Stimulated activated CD4-positive, alpha-beta T cell treated with anti-CD3 and anti-CD28 coated beads, TNF-alpha, amount 100 ng/mL, for 48 hours (primary cell): ENCODE data around the gene STX17.
"Not testable (repeated sequence)": the region's sequence is repeated elsewhere in the genome, so short reads cannot be mapped to it uniquely, and the experiment has no call there.

Source experiments
- DNase-seq, 3 donors: peaks; one replicate each; pipeline ENCODE4 v3.0.0-alpha.2; 2020; ENCODE audit warnings: low read depth in 3 of 3

Gene STX17

DNA sequence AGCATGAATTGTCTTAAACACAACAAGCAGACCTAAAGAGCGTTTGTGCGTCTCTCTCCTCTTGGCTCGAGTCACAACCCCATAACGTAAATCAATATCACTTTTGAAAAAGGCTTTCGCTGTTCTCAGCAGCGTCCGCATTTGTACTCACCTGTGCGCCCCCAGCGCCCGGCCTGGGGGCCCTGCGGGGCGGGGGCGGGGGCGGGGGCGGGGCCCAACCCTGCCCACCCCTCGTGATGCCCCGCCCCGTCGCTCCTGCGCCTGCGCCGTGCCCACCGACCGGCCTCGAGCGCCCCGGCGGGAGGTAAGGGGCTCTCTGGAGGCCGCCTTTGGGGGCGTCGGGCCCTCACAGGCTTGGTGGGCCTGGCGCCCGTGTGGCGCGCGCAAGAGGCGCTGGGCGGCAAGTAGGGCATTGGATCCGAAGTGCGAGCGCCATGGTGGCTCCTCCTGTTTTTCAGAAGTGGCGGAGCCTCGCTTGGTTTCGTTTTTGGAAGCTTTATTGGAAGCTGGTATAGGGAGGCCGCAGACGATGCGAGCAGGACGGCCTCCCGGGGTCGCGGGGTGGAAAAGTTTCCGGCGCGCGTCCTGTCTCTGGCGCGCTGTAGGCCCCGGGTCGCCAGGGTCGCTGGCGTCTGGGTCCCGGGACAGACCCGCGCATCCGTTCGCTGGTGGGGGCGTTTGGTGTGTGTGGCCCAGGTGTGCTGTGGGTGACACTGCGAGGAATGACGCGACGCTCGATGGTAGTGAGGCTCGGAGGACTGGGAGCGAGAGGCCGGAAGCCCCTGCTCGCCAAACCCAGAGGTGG lies at the start of gene STX17:
TSS of gene STX17 (plus strand) at position 252 of the 805 bp plus-strand sequence. CDS start 8,586 bp downstream, outside the sequence.
- DNase-seq, result peak; percentile 48 to 81 (median 58)

DNA sequence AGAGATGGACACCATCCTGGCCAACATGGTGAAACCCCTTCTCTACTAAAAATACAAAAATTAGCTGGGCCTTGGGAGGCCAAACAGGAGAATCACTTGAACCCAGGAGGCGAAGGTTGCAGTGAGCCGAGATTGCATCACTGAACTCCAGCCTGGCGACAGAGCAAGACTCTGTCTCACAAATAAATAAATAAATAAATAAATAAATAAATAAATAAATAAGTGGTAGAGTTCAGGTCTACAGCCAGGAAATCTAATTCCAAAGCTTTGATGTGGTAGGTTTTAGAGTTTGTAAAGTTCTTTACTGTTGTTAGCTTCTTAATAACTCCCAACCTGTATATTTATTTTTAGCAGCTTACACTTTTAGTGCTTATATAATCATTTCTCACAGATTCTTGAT lies 48.9 kb upstream of the STX17 start:
- not testable (repeated sequence) for DNase-seq

DNA sequence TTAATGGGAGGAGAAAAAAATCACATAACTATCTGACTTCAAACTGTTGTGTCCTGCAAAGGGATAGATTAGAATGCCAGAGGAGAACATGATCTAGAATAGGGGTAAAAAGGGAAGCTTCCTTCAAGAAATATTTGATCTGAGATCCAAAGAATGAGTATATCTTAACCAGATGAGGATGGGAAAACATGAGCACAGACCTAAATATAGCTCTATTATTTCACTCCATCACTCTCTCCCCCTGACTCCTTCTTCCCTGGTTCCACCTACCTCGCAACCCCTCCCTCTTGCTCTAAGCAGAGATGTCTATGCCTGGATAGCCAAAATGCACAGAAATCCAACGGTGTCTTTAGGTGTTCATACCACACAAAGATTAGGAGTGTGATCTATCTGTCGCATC lies 48.4 kb upstream of the STX17 start:
- no peak for DNase-seq

DNA sequence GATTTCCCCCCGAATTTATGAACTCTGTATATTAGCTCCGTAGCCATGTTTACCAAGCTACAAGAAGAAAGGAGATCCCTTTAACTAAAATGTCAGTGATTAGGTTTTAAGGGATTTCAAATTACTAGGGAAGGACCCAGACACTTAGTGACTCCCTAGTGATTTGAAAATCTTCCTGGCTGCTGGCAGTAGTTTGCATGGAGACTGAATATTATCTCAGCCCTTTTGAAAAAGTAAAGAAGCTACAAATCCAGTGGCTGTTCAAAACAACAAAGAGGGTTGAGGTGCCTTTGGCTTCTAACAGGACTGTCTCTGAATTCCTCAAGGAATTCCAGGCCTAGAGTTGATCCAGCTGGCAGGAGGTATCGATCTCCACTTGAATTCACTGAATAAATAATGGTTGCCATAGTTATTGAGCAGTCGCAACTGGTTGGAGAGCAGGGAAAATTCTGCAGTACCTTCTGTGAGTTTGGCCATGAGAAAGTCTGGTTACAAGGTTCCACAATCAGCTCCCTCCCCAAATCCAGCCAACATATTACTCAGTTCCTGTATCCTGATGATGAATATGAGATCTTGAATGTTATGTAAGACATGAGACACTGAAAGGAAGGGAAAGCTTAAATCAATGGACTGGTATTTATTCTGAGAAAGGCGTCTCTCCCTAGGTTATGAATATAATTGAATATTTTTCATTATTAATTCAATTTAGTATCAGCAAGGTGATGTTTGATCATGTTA lies 47.0 kb upstream of the STX17 start:
- no peak for DNase-seq

DNA sequence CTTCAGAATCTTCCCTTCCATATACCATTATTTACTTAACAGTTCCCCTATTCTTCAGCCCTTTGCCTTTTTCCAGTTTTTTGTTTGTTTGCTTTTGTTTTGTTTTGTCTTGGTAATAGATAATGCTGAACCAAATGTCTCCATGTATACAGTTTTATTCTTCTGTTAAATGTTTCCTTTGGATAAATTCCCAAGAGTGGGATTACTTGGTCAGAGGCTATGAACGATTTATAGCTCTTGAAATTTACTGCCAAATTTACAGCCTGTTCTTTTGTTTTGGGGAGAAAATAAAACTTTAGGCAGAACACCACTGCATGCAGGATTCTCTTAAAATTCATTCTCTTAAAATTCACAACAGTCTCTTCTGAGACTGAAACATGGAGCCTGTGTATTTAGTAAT lies 46.2 kb upstream of the STX17 start:
- no peak for DNase-seq

DNA sequence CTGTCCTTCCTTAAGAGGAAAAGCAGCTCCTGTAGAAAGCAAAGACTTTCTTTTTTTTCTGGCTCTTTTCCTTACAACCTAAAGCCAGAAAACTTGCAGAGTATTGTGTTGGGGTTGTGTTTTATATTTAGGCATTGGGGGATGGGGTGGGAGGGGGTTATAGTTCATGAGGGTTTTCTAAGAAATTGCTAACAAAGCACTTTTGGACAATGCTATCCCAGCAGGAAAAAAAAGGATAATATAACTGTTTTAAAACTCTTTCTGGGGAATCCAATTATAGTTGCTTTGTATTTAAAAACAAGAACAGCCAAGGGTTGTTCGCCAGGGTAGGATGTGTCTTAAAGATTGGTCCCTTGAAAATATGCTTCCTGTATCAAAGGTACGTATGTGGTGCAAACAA lies 42.5 kb upstream of the STX17 start:
- no peak for DNase-seq

DNA sequence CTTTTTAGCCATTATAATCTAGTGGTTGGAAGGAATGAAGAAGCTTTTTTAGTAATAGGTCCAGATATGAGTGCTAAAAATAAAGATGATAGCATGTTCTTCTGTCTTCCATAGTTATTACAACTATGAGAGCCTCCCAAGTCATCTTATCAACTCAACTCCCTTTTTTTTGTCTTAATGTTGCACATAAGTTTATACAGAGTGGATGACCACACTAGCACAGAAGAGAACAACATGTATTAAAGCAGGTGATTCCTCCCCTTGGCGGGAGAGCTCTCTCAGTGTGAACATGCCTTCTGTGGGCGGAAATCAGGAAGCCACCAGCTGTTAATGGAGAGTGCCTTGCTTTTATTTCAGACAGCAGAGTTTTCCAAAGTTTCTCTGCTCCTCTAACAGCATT lies 40.1 kb upstream of the STX17 start:
- DNase-seq, result no peak

DNA sequence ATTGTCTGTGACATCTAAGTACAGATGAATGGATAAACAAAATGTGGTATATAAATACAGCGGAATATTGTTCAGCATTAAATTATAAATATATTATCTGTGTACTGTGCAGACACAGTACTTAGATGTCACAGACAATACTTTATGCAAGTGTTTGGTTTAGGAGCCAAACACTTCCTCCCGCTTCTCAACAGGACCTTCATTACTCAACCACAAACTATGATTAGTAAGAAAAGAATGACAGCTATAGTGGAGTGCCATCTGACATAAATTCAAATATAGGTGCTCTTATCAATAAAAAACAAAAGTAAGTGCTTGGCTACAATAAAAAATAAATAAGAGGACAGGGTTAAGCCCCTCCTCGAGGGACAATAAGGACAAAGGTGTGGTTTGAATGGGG lies 38.9 kb upstream of the STX17 start:
- DNase-seq, result no peak

DNA sequence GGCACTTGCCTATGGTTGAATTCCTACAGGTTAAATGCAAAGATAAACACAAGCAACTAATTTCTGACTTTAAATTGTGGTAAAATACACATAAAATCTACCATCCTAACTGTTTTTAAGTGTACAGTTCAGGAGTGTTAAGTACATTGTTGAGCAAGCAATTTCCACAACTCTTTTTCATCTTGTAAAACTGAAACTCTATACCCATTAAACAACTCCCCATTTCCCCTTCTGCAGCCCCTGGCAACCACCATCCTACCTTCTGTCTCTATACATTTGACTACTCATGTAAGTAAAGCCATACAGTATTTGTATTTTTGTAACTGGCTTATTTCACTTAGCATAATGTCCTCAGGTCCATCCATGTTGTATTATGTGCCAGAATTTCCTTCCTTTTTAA lies 38.5 kb upstream of the STX17 start:
- no peak for DNase-seq

DNA sequence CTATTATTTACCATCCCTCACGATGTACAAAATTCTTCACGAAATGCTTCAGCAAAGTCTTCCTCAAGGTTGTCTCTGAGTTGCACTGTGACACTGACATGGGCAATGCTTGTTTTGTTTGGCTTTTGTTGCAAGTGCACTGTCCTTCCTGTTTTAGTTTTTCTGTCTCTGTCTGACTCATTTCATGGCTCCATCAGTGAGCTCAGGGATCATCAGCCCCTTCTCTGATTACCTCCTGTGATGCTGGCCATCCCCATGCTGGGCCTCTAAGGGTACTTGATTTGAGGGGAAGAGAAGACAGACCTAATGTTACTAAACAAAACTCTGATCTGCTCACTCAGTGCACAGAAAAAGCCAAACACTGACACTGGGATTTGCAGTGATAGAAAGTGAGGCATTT lies 37.6 kb upstream of the STX17 start:
- DNase-seq, result no peak

DNA sequence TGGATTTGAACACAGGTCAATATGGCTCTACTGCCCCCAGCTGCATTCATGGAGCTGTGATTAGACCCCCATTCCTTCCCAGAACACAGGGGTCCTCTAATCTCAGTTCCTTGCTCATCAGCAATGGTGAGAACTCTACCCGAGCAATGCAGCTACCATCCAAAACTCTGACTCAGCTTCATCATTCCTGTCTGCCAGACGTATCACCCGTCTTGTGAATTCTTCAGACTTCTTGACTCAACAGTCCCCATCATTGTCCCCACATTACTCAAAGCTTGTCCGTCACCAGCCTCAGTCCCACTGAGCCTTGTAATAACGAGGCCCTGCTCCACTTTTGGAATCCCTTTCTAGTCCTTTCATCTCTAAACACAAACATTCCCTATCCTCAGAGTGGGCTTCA lies 36.3 kb upstream of the STX17 start:
- no peak for DNase-seq

DNA sequence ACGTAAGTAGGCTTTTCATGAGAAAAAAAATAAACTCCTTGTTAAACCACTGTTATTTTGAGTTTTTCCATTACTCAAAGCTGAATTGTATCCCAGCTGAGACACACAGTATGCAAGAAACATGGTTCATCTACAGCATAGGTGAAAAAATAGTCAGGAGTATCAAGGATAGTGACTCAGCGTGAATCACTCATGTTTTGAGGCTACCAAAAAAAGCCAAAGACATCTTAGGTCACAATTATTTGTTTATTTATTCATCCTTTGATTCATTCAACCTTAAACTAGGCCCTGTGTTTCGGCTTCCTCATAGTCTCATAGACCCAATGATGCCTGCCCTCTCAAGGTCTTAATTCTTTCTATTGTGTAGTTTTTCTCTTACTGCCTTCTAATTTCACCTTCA lies 32.9 kb upstream of the STX17 start:
- no peak for DNase-seq

DNA sequence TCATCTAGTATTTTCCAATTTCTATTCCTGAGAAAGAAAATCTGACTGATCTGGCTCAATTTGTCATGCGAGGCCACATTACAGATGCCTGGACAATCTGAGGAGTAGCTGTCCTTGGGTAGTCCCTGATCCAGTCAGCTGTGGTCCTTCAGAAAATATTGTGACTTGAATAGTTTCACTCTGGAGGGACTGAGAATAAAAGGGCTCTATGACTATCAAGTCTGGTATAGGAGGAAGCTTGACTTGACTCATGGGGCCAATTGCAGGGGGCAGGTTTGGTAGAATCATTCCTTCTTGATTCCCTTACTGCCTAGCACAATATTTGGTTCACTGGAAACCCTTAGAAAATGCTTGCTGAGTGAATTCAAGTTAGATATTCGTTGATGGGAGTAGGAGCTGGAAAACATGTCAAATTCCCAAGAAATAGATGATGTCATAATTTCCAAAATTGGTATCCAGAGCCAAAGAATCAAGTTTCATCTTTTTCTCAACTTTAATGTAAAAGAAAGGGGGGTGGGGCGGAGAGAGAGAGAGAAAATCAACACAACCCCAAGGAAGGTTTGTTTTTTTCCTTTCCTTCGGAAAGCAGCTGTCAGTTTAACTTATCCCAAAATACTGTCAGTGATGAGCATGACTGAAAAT lies 32.4 kb upstream of the STX17 start:
- no peak for DNase-seq

DNA sequence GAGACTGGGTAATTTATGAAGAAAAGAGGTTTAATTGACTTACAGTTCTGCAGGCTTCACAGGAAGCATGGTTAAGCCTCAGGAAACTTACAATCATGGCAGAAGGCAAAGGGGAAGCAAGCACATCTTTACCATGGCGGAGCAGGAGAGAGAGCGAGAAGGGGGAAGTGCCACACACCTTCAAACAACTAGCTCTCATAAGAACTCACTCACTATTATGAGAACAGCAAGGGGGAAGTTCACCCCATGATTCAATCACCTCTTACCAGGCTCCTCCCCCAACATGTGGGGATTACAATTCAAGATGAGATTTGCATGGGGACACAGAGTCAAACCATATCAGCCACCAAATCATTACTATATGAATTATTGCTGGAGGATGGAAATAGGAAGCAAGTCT lies 30.3 kb upstream of the STX17 start:
- DNase-seq, result no peak

DNA sequence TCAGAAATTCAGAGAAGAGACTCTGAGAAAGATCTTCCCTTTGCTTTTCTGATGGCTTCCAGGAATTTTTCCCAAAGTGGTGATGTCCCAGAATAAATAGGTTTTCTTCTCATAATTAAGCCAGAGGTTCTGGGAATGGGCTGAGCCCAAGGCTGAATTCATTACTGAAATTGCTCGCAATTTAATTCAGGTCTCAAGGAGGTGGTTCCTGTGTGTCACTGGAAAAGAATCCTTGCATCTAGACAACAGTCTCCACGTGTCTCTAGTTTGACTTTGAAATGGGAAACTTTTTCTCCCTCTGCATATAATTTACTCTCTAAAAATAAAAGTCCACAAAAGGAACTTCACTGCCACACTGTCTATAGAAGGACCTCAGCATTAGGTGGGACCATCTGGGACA lies 27.8 kb upstream of the STX17 start:
- DNase-seq, result no peak

DNA sequence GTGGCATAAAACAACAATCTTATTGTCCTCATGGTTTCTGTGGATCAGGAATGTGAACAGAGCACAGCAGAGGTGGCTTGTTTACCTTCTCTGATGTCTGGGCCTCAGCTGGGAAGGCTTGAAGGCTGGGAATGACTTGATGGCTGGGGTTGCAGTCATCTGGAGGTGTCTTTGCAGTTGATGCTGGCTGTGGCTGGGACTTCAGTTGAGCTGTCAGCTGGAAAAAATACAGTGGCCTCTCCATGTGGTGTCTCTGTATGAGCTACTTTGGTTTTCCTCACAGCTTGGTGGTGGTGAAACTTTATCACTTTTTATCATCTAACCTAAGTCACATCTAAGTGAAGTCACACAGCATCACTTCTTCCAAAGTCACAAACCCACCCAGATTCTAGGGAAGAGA lies 24.7 kb upstream of the STX17 start:
- no peak for DNase-seq

DNA sequence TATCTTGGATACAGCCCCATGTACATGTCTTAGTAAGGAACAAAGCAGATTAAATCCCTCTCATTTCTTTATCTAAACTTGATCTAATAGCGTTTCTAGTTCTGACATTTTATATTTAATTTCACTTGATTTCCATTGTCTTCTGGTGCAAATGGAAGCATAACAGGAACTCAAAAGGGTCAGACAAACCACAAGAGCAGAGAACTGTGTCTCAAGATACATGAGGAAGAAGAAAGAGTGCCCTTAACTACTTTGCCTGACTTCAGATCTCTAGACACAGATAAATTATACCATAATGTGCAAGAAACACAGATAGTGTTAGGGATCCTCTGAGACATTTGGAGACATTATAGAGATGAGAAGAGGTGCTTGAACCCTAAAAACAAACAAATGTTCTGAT lies 20.7 kb upstream of the STX17 start:
- DNase-seq, result no peak

DNA sequence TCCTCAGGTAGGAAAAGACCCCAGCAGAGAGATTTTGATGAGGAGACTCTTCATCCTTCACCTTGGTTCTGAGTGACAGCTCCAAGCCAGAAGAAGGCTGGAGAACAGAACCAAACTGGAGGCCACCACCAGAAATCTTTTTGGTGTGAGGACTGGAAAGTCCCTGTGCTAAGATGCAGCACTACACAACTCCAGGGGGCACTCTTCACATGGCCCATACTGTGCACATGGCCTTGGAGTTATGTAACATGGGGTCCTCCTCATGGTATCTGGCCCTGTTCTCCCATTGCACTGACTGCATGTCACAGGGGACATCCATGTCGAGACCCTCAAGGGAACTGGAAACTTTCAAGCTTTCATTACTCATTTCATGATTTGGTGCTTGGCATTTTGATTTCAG lies 17.3 kb upstream of the STX17 start:
- DNase-seq, result no peak

DNA sequence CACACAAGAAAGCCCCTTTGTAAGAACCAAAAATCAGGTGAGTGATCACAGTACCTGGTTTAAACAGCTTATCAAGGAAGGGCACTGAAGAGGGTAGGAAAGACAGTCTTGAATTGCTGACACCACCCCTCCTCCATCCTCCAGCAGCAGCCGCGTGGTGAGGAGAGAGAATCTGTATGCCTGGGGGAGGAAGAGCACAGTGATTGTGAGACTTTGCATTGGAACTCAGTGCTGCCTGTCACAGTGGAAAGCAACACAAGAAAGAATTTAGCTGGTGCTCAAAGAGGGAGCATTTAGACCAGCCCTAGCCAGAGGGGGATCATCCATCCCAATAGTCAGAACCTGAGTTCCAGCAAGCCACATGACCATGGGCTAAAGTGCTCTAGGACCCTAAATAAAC lies 11.6 kb upstream of the STX17 start:
- no peak for DNase-seq

DNA sequence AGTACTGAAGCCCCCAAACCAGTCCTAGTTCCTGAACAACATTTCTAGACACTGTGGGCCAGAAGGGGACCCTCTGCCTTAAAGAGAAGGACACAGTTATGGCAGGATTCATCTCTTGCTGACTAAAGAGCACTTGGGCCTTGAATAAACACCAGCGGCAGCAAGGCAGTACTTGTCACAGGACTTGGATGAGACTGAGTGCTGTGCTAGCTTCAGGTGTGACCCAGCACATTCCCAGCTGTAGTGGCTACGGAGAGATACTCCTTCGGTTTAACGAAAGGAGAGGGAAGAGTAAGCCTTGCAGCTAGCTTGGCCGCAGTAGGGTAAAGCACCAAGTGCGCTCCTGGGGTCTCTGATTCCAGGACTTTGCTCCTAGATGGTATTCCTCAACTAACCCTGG lies 10.9 kb upstream of the STX17 start:
- DNase-seq, result no peak

DNA sequence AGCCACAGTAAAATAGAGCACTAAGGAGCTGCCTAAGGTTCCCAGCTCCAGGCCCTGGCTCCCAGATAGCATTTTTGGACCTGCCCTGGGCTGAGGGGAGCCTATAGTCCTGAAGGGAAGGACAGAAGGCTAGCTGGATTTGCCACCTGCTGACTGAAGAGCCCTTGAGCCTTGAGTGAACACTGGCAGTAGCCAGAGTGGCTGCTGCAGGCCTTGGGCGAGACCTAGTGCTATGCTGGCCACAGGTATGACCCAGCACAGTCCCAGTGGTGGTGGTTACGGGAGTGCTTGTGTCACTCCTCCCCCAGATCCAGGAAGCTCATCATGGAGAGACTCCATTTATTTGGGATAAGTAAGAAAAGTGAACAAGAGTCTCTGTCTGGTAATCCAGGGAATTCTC lies 10.3 kb upstream of the STX17 start:
- DNase-seq, result no peak

DNA sequence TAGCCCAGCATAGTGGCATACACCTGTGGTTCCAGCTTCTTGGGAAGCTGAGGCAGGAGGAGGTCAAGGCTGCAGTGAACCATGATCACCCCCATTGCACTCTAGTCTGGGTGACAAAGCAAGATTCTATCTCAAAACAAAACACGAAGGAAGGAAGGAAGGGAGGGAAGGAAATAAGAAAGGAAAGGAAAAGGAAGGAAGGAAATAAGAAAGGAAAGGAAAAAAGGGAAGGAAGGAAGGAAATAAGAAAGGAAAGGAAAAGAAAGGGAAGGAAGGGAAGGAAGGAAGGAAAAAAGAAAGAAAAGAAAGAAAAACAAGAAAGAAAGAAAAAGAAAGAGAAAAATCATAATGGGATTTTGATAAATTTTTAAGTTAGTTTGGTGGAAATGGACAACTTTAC lies 3.1 kb upstream of the STX17 start:
- no peak for DNase-seq

DNA sequence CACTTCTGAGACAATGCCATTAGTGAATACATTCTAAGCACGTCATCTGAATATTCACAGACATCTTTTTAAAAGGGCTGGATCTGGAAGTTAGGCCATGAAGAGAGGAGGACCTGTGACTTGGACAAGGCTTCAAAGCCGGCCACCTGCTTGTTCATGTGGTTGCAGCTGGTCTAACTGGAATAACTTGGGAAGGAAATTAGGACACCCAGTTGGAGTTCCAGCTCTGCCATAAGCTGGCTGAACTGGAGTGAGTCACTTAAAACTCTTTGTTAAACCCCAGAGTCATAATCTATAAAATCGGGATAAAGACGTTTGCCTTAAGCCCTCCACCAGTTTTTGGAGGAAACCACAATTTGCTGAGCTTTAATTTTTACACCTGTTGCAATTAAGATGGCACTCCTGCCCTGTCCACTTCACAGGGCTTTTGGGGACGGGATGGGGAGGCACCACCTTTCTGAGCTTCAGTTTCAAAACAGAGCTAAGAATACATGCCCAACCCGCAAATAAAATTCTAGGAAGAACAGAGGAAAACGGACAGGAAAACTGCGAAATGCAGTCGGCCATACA lies 536 bp upstream of the STX17 start:
- DNase-seq, result no peak
